OCI-LY1 (cell line): Measurements from ENCODE around the gene IRF5.

Experiments
- EZH2 ChIP-seq: fragments of 200-600 bp; sonication (generic), shearing (Covaris generic); IDR thresholded peaks from 2 replicates; pipeline ENCODE4 v1.8.0; 2017; ENCODE audit warnings: borderline replicate concordance, mixed run types, mild to moderate bottlenecking, antibody characterized with exemption, low read length, moderate library complexity, mixed read lengths
- TF ChIP-seq, protein P1 (sequence below): fragments of 200-600 bp; sonication (generic), shearing (Covaris generic); IDR thresholded peaks from 2 replicates; pipeline ENCODE4 v1.5.1; 2017; ENCODE audit warnings: mild to moderate bottlenecking, antibody characterized with exemption, low read length, moderate library complexity, mixed read lengths

DNA sequence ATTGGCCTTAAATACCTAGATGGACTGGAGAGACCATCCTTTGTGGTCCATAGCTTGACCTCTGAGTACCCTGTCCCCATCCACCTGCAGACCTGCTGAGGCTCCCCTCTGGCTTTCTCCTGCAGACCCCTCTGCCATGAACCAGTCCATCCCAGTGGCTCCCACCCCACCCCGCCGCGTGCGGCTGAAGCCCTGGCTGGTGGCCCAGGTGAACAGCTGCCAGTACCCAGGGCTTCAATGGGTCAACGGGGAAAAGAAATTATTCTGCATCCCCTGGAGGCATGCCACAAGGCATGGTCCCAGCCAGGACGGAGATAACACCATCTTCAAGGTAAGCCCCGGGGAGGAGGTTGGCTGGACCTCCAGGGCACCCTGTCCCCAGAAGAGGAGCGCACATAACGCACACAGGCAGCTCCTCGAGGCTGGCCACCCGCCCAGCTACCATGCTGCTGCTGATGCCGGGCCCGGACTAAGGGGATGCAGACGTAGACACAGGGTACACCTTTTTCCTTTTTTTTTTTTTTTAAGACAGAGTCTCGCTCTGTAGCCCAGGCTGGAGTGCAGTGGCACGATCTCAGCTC is 4.3 kb downstream of the IRF5 start:
- TF ChIP-seq, protein P1, sequence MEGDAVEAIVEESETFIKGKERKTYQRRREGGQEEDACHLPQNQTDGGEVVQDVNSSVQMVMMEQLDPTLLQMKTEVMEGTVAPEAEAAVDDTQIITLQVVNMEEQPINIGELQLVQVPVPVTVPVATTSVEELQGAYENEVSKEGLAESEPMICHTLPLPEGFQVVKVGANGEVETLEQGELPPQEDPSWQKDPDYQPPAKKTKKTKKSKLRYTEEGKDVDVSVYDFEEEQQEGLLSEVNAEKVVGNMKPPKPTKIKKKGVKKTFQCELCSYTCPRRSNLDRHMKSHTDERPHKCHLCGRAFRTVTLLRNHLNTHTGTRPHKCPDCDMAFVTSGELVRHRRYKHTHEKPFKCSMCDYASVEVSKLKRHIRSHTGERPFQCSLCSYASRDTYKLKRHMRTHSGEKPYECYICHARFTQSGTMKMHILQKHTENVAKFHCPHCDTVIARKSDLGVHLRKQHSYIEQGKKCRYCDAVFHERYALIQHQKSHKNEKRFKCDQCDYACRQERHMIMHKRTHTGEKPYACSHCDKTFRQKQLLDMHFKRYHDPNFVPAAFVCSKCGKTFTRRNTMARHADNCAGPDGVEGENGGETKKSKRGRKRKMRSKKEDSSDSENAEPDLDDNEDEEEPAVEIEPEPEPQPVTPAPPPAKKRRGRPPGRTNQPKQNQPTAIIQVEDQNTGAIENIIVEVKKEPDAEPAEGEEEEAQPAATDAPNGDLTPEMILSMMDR: no peak
- TF ChIP-seq EZH2: no peak
